Right lobe of liver (tissue), 4 donors: ENCODE data around the gene RAB11B.

ENCODE experiments used
- POLR2A ChIP-seq: fragments of 450-650 bp; IDR thresholded peaks from one replicate; pipeline ENCODE4 v1.6.1; 2017; ENCODE audit warnings: antibody characterized with exemption, mild to moderate bottlenecking
- TF ChIP-seq, protein P1 (sequence below), 4 donors: fragments of 200-600 bp in 3 of 4; fragments of 450-650 bp in 1 of 4; IDR thresholded peaks; one replicate each; pipeline versions ENCODE4 v1.5.1 to v1.8.0; 2016 to 2022; ENCODE audit warnings: antibody characterized with exemption in 4 of 4, mild to moderate bottlenecking in 2 of 4
- donor health status: DM: no; HTN: no; CAD: no.
- donor health status: DM: no; HTN: no; CAD: no.
- donor health status: DM: no; HTN: yes; CAD: no.

DNA sequence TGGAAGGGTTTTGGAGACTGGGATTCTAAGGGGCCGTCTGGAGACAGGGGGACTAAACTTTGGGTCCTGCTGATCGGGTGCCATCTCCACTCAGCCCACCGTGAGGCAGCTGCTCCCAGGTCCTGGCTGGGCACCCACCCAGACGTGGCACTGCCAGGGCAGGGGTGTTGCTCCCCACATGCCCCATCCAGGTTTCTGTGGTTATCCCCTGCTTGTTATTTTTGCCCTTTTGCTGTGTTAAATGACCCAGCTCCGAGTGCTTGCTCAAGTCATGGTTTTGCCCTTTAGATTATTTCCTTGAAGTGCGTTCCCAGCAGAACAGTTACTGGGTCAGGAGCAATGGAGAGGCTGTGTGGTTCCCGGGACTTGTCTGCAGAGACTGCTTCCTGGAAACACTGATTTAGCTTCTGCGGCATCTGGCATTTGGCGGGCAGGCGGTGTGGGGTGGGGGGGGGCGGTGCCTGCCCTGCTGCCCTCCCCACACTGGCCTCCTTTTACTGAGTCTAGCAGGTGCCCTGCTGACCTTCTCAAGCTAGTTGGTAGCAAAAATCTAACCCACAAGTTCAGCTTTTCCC lies 1.9 kb downstream of the RAB11B start:
- TF ChIP-seq, protein P1, sequence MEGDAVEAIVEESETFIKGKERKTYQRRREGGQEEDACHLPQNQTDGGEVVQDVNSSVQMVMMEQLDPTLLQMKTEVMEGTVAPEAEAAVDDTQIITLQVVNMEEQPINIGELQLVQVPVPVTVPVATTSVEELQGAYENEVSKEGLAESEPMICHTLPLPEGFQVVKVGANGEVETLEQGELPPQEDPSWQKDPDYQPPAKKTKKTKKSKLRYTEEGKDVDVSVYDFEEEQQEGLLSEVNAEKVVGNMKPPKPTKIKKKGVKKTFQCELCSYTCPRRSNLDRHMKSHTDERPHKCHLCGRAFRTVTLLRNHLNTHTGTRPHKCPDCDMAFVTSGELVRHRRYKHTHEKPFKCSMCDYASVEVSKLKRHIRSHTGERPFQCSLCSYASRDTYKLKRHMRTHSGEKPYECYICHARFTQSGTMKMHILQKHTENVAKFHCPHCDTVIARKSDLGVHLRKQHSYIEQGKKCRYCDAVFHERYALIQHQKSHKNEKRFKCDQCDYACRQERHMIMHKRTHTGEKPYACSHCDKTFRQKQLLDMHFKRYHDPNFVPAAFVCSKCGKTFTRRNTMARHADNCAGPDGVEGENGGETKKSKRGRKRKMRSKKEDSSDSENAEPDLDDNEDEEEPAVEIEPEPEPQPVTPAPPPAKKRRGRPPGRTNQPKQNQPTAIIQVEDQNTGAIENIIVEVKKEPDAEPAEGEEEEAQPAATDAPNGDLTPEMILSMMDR (IDR thresholded peaks at IDR 0.05), result no peak
- TF ChIP-seq POLR2A, result no peak
